Caki2 (cell line): ENCODE results near the gene GIMAP8. TPM values are rescaled to one million over a fixed set of nuclear protein-coding genes. Genes with fewer than 3 reads are reported as not detected.

ENCODE experiments used
- DNase-seq: peaks from one replicate; pipeline ENCODE4 v3.0.0-alpha.2; 2015; ENCODE audit warnings: low read depth
- in situ Hi-C: cut with HindIII; loops from 2 replicates; pipeline ENCODE4 v1.10.0; 2016; ENCODE audit warnings: low sequenced_read_pairs, low pct_unique_long_range_greater_than_20kb, mixed read lengths
- total RNA-seq: library from RNA; depleted of rRNA; stranded (reverse); fragments of >200 nt; shearing (Covaris generic); gene quantifications from 2 replicates; pipeline ENCODE4 v1.2.3, GENCODE V29; 2014; ENCODE audit warnings: low replicate concordance

GIMAP8 gene
- total RNA-seq, 1 experiment from 2014 or later: not detected

GRCh38 chr7:150431839-150432658, 18.4 kb upstream of the GIMAP8 start:
- no peak for DNase-seq
- in situ Hi-C loops: no loop called here

GRCh38 chr7:150432915-150433892, 17.2 kb upstream of the GIMAP8 start:
- no peak for DNase-seq
- in situ Hi-C loops: no loop called here

GRCh38 chr7:150434240-150434639, 16.2 kb upstream of the GIMAP8 start:
- in situ Hi-C loops: no loop called here
- DNase-seq: no peak

GRCh38 chr7:150435047-150435389, 15.4 kb upstream of the GIMAP8 start:
- DNase-seq: no peak
- in situ Hi-C loops: no loop called here

- in situ Hi-C loops: no loop called here
- DNase-seq: no peak
These were observed 14.9 kb upstream of the GIMAP8 start for GRCh38 chr7:150435390-150436073.

GRCh38 chr7:150439967-150440366, 10.5 kb upstream of the GIMAP8 start:
- no peak for DNase-seq
- in situ Hi-C loops: no loop called here

GRCh38 chr7:150441524-150441923, 8.9 kb upstream of the GIMAP8 start:
- DNase-seq: no peak
- in situ Hi-C loops: no loop called here

- no peak for DNase-seq
- in situ Hi-C loops: no loop called here
These were observed 7.6 kb upstream of the GIMAP8 start for GRCh38 chr7:150442811-150443210.

GRCh38 chr7:150443793-150444540, 6.5 kb upstream of the GIMAP8 start:
- in situ Hi-C loops: no loop called here
- no peak for DNase-seq

GRCh38 chr7:150444674-150445365, 5.6 kb upstream of the GIMAP8 start:
- no peak for DNase-seq
- in situ Hi-C loops: no loop called here

- no peak for DNase-seq
- in situ Hi-C loops: no loop called here
These were observed 4.0 kb upstream of the GIMAP8 start for GRCh38 chr7:150446288-150446938.

GRCh38 chr7:150447966-150448788, 2.3 kb upstream of the GIMAP8 start:
- no peak for DNase-seq
- in situ Hi-C loops: no loop called here

GRCh38 chr7:150448789-150449147, 1.7 kb upstream of the GIMAP8 start:
- DNase-seq: peak; percentile 48

GRCh38 chr7:150449206-150449952, 1.1 kb upstream of the GIMAP8 start:
- no peak for DNase-seq
- in situ Hi-C loops: no loop called here

More at GRCh38 chr7:150448789-150449147, 1.7 kb upstream of the GIMAP8 start:
- in situ Hi-C loops: no loop called here

- in situ Hi-C loops: no loop called here
- no peak for DNase-seq
These were observed 815 bp downstream of the GIMAP8 start for GRCh38 chr7:150451097-150451793.
